D721Med (cell line): ENCODE data around the gene GRAMD1A.
A peak's percentile ranks its signal among the peaks of the same experiment; 100 is the strongest.

ENCODE experiments used
- DNase-seq: peaks from one replicate; pipeline ENCODE4 v3.0.0; 2011; ENCODE audit warnings: low spot score; ENCODE audit not compliant: insufficient read length
- FAIRE-seq: peaks from 2 replicates; lab custom pipeline; 2011; peaks lifted over from hg19 to GRCh38; lab: Jason Lieb, UNC
- CTCF ChIP-seq: IDR thresholded peaks from 2 replicates; pipeline ENCODE4 v1.5.1; 2012; ENCODE audit warnings: mild to moderate bottlenecking, control low read depth; ENCODE audit not compliant: insufficient read depth; ENCODE audit errors: missing control alignments

Gene GRAMD1A

DNA sequence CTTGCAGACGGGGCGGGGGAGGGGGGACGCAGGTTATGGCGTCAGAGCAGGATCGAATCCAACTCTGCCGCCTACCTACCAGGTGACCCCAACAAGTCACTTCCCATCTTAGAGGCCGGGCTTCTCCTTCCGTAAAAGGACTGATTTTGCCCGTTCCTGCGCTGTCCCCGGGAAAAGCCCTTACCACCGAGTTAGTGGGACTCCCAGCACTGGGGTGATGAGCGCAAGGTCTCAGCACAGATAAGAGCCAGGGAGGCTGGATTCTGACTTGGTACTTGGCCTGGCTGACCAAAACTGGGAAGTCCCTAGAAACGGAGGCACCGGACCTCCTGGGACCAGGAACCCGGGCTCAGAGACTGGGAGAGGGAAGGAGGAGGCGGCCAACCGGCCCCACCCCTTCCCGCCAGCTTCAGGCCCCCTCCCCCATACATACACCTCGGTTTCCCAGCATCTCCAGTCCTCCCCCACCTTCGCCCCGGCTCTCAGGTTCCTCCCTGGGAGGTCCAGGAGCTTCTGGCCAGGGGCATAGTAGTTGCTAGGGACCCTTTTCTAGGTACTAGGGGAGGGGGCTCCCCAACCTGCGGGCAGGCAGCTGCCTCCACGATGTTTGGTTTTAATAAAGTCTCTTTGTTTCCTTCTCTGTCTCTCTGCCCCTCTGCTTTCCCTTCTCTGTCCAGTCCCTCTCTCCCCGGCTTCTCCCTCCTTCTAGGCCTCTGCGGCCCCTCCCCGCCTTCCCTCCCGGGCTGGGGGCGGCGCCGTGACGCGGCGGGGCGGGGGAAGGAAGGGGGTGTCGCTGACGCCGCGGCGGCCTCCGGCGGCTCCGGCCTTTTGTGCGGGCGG is at the start of gene GRAMD1A:
GRAMD1A (plus strand) TSS at position 826 of the 840 bp plus-strand sequence. CDS start 156 bp downstream, outside the sequence.
- TF ChIP-seq CTCF = no peak
- FAIRE-seq (no peak), DNase-seq (peak; percentile 95)

GRCh38 chr19:34953092-34953491 is 47.0 kb upstream of the GRAMD1A start:
- DNase-seq (no peak), FAIRE-seq (no peak)
- TF ChIP-seq CTCF = no peak

DNA sequence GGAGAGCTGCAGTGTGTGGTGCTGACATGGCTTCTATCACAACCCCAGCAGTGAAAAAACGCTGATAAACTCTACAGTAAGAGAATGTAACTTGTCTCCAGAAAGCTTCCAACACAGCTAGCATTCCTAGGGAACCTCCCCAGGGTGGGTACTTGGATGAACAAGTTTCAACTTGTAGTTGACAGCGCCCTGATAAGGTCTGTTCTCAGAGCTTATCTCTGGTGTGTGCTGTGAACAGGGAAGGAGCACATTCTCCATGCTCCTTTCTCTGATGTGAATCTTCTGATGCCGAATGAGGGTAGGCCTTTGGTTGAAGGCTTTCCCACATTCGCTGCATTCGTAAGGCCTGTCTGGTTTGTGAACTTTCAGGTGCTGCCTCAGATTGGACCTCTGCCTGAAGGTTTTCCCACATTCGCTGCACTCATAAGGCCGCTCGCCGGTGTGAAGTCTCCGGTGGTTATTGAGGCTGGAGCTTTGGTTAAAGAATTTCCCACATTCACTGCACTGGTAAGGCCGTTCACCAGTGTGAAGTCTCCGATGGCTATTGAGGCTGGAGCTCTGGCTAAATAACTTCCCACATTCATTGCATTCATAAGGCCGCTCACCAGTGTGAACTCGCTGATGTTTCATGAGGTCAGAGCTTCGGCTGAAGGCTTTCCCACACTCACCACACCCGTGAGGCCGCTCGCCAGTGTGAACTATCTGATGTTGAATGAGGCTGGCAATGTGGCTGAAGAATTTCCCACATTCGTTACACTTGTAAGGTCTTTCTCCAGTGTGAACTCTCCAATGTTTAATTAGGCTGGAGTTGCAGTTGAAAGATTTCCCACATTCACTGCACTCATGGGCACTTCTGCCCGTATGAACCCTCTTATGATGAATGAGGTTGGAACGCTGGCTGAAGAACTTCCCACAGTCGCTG is 42.0 kb upstream of the GRAMD1A start:
- DNase-seq = no peak
- no peak for FAIRE-seq

GRCh38 chr19:34959021-34959420 is 41.1 kb upstream of the GRAMD1A start:
- TF ChIP-seq CTCF = no peak
- no peak for FAIRE-seq
- DNase-seq = no peak

More for the DNA sequence above, 42.0 kb upstream of the GRAMD1A start:
- TF ChIP-seq CTCF = no peak

DNA sequence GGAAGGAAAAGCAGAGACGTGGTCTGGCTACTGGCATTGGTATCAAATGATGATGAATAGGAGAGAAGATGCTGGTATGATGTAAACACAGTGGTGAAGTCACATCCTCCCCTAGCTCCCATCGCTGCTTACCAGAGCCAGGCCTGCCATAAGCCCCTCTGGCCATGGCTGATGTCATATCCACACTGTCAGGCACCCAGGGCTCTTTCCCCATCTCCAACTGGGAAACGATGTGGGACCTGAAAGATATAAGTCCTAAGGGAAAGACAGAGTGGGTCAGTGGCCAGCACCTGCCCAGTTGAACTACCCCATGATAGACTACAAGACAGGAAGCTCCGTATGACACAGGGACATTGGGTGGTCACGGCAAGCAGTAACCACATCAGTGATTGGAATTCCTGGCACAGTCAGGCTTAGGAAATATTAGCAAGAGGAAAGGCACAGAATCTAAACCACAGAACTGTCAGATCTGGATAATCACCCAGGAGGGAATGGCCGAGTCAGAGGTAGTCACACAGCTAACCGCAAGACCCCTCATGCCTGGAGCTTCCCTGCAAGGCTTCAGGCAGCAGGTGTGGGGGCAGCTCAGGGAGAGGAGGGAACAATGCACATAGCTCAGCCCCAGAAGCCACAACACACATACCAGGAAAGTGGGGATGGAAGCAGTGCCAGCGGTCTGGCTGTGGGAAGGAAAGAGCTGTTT is 39.9 kb upstream of the GRAMD1A start:
- no peak for TF ChIP-seq CTCF
- DNase-seq (no peak), FAIRE-seq (no peak)

DNA sequence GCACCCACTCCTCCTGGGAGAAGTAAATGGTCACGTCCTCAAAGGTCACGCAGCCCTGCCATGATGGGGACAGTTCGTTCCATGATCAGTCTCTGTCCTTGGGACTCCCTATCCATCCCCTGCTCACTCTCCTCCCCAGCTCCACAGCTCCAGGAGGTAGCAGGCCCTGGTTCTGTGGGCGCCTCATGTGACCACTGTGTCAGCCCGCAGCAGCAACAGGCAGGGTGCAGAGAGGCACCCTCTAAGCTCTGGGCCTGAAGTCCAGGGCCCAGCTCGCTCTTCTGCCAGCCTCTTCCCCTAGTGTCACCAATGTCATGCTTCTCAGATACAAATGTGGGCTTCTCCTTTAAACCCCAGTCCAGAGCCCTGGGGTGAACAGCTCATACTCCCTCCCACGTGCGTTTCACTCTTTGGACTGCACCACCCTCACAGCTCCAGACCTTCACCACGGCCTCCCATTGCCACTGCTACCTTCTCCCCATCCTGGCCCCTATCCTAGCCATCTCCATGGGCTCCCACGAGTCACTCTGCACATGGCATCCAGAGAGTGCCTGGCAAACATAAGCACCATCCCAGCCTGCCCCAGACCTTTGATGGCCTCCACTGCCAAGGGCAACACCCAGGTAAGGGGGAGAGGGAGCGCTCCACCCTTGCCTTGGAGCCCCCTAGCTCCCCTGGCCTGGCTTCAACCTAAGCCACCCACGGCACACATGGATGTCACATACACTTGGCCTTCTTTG is 39.0 kb upstream of the GRAMD1A start:
- no peak for TF ChIP-seq CTCF
- FAIRE-seq (no peak), DNase-seq (no peak)
